ENCODE data around the gene FARS2. TPM values are rescaled to one million over a fixed set of nuclear protein-coding genes. Genes with fewer than 3 reads are reported as not detected.

Gene FARS2
- polyA plus RNA-seq, 1 donor (not counting 4 experiments of a cell fraction or from before 2014, with no cell fraction given), result 21.3 TPM

DNA sequence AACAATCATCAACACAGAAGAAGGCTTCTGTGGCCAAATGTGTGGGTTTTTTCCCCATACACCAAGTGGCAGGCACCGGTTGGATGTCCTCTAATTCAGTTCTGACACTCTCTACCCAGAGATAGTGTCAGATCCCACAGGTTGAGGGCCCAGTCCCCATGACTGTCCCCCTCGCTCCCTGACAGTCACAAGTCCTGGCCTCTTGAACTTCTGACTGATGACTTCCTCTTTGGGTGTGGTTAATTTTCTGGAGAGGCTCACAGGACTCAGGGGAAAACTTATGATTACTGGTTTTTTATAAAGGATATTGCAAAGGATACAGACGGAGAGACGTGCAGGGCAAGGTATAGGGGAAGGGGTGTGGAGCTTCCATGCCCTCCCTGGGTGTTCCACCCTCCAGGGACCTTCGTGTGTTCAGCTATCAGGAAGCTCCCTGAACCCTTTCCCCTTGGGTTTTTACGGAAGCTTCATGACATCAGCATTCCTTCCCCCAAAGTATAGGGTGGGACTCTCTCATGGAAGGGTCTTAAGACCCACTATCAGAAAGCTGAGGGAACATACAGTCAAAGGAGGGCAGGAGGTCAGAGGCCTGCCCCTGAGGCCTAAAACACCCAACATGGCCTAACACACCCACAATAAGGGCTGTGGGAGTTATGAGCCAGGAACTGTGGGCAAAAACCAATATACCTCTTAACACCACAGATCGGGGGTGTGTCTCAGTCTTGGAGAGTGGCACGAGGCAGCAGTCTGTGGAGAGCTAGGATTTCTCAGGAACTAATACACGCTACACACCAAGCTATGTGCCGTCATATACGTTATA lies 33.3 kb downstream of the FARS2 start:
- H3K9me3 ChIP-seq (ENCODE audit: control insufficient read depth, low read depth, low read length), result no peaks in the 10 kb centered on the region
- dilution Hi-C loops (cut with MboI; ENCODE audit: extremely low pct_ligation_motif_present, low sequenced_read_pairs), result no loop called here
- TF ChIP-seq, protein P1, sequence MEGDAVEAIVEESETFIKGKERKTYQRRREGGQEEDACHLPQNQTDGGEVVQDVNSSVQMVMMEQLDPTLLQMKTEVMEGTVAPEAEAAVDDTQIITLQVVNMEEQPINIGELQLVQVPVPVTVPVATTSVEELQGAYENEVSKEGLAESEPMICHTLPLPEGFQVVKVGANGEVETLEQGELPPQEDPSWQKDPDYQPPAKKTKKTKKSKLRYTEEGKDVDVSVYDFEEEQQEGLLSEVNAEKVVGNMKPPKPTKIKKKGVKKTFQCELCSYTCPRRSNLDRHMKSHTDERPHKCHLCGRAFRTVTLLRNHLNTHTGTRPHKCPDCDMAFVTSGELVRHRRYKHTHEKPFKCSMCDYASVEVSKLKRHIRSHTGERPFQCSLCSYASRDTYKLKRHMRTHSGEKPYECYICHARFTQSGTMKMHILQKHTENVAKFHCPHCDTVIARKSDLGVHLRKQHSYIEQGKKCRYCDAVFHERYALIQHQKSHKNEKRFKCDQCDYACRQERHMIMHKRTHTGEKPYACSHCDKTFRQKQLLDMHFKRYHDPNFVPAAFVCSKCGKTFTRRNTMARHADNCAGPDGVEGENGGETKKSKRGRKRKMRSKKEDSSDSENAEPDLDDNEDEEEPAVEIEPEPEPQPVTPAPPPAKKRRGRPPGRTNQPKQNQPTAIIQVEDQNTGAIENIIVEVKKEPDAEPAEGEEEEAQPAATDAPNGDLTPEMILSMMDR (optimal IDR thresholded peaks at IDR 0.05 in 1 of 3, IDR thresholded peaks at IDR 0.05 in 1 of 3, conservative IDR thresholded peaks at IDR 0.05 in 1 of 3; ENCODE audit: extremely low read depth in 1 of 3, insufficient read depth in 2 of 3, low read length in 3 of 3), result no peak
- TF ChIP-seq EZH2 (IDR thresholded peaks at IDR 0.05; ENCODE audit: low read length), result no peak
- H3K27ac ChIP-seq (ENCODE audit: control insufficient read depth, insufficient read depth, low read length), result no peak overlapping the region
- no peaks in the 10 kb centered on the region for H4K20me1 ChIP-seq (ENCODE audit: control insufficient read depth, extremely low read depth, insufficient read depth, low read length)
- no peaks in the 10 kb centered on the region for H3K9me1 ChIP-seq (ENCODE audit: control insufficient read depth, extremely low read depth, insufficient read depth, low read length)
- H3K27me3 ChIP-seq (ENCODE audit: control insufficient read depth, extremely low read depth, insufficient read depth, low read length), result no peaks in the 10 kb centered on the region
- H2AFZ ChIP-seq (ENCODE audit: control insufficient read depth, low read length), result no peak overlapping the region
- no peaks in the 10 kb centered on the region for H3K4me1 ChIP-seq (ENCODE audit: control insufficient read depth, extremely low read depth, insufficient read depth, low read length)
- FAIRE-seq (no peak), DNase-seq (ENCODE audit: low read depth, low spot score) (no peak)
- no peak overlapping the region for H3K4me2 ChIP-seq (ENCODE audit: control insufficient read depth, extremely low read depth, insufficient read depth, low read depth, low read length)
- peaks cover 0 to 2% of the 10 kb centered on the region in 2 experiments for H3K36me3 ChIP-seq (ENCODE audit: control insufficient read depth in 2 of 2, extremely low read depth in 1 of 2, insufficient read depth in 2 of 2, low read length in 2 of 2)
- H3K9ac ChIP-seq (ENCODE audit: control insufficient read depth, extremely low read depth, insufficient read depth, low read length), result no peak overlapping the region
- no peaks in the 10 kb centered on the region for H3K79me2 ChIP-seq (ENCODE audit: control insufficient read depth, insufficient read depth, low read length)
- H3K4me3 ChIP-seq (ENCODE audit: control insufficient read depth in 2 of 3, extremely low read depth in 1 of 3, insufficient read depth in 2 of 3, low read depth in 1 of 3, low read length in 3 of 3), result no peak overlapping the region

DNA sequence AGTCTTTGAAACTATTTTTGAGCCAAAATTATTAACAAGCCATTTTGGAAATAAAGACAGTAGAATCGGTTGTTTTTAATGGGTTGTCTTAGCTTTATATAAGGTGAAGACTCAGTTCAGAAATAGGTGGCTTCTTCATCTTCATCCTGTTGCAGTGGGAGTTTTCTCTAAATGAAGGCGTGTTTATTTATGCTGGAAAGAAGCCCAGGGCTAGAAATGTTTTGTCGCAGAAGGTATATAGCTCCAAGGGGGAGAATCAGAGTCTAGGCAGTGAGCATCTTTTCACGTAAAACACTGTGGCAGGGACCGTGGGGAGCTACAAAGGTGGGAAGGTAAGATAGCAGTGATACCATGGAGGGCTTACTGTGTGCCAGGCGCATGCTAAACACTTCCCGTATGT lies 34.3 kb downstream of the FARS2 start:
- Histone ChIP-seq H3K4me2 (ENCODE audit: control insufficient read depth, extremely low read depth, insufficient read depth, low read depth, low read length) (no peak overlapping the region), H3K27ac (ENCODE audit: control insufficient read depth, insufficient read depth, low read length) (no peak overlapping the region), H3K4me1 (ENCODE audit: control insufficient read depth, extremely low read depth, insufficient read depth, low read length) (no peaks in the 10 kb centered on the region), H2AFZ (ENCODE audit: control insufficient read depth, low read length) (no peak overlapping the region), H3K9me1 (ENCODE audit: control insufficient read depth, extremely low read depth, insufficient read depth, low read length) (no peaks in the 10 kb centered on the region), H3K36me3 (ENCODE audit: control insufficient read depth in 2 of 2, extremely low read depth in 1 of 2, insufficient read depth in 2 of 2, low read length in 2 of 2) (peaks cover 0 to 2% of the 10 kb centered on the region in 2 experiments), H3K79me2 (ENCODE audit: control insufficient read depth, insufficient read depth, low read length) (no peaks in the 10 kb centered on the region), H3K4me3 (ENCODE audit: control insufficient read depth in 2 of 3, extremely low read depth in 1 of 3, insufficient read depth in 2 of 3, low read depth in 1 of 3, low read length in 3 of 3) (no peak overlapping the region), H3K27me3 (ENCODE audit: control insufficient read depth, extremely low read depth, insufficient read depth, low read length) (no peaks in the 10 kb centered on the region), H4K20me1 (ENCODE audit: control insufficient read depth, extremely low read depth, insufficient read depth, low read length) (no peaks in the 10 kb centered on the region), H3K9me3 (ENCODE audit: control insufficient read depth, low read depth, low read length) (no peaks in the 10 kb centered on the region), H3K9ac (ENCODE audit: control insufficient read depth, extremely low read depth, insufficient read depth, low read length) (no peak overlapping the region)
- no peak for DNase-seq (ENCODE audit: low read depth, low spot score)
- dilution Hi-C loops (cut with MboI; ENCODE audit: extremely low pct_ligation_motif_present, low sequenced_read_pairs), result no loop called here
- TF ChIP-seq, protein P1 (optimal IDR thresholded peaks at IDR 0.05 in 1 of 3, IDR thresholded peaks at IDR 0.05 in 1 of 3, conservative IDR thresholded peaks at IDR 0.05 in 1 of 3; ENCODE audit: extremely low read depth in 1 of 3, insufficient read depth in 2 of 3, low read length in 3 of 3), result no peak
- TF ChIP-seq EZH2 (IDR thresholded peaks at IDR 0.05; ENCODE audit: low read length), result no peak
- no peak for FAIRE-seq
